Ammon's horn (tissue), 1 donor: ENCODE results near the gene CAMK4.
A peak's percentile ranks its signal among the peaks of the same experiment; 100 is the strongest.

Experiments used
- DNase-seq: peaks from one replicate; pipeline ENCODE4 v3.0.0-alpha.2; 2016; ENCODE audit warnings: low spot score

CAMK4 gene

DNA sequence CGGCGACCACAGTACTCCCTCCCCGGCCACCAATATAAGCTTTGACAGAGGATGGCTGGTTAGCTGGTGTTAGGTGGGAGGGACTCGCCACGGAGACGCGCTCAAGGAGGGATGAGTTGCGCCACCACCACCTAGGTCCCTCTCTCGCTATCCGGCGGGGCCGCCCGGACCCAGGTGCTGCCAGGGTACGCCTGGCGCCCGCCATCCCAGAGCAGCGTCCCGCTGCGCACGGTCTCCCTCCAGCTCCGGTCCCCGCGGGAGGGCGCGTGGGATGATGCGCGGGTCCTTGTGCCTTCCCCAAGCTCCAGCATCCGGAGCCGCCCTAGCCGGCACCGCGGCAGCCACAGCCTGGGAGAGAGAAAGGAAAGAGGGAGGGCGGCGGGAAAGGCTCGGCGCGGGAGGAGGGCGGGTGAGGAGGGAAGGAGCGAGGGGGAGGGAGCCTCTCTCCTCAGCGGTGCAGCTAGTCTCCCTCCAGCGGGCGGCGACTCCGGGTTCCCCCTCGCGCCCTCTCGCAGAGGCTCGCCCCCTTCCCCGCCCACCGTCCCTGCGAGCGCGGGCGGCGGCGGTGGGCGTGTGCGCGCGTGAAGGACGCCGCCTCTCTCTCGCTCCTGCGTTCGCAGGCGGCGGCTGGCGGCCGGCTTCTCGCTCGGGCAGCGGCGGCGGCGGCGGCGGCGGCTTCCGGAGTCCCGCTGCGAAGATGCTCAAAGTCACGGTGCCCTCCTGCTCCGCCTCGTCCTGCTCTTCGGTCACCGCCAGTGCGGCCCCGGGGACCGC, at the start of gene CAMK4:
Gene CAMK4, plus strand, starts transcription at position 598 of the 774 bp plus-strand sequence. Its CDS starts 100 bp downstream, at position 698.
- DNase-seq = peak; percentile 82

- no peak for DNase-seq
Measured at GRCh38 chr5:111183064-111183463, 41.1 kb upstream of the CAMK4 start.

DNA sequence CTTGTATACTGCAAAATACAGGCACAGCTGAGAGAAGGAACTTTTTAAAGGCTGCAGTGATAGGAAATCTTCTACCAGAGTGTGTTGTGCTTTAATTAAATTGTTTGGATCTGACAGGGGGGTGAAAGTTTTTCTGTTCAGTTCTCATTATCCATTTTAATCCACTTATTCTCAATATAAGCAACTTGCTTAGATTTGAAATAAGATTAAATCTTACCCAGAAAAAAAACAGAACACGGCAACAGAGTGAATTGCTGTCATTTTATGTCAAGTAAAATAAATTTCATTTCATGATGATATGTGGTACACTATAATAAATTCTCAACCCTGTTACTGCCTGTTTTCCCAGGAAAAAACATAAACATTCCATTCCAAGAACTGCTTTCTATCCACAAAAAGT, 37.1 kb upstream of the CAMK4 start:
- no peak for DNase-seq

DNA sequence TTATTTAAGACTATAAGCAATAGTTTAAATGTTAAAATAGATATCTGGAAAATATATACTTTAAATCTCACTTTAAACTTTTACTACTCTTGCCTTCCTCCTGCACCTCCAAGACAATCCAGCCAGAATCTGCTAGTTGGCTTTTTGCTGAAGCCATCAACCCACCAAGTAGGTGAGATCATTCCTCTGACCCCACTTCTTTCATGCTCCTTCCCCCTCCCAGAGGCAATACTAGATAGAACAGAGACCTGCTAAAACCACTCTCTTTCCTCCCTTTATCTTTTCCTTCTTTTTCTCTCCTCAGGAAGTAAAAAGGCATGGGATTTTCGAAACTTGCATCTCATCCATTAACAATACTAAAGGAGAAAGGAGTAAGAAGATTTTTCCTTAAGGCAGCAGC, 30.1 kb upstream of the CAMK4 start:
- no peak for DNase-seq

GRCh38 chr5:111194925-111195324, 29.3 kb upstream of the CAMK4 start:
- DNase-seq = no peak

- peak; percentile 12 for DNase-seq
Measured at GRCh38 chr5:111197523-111197922, 26.7 kb upstream of the CAMK4 start.

- DNase-seq = peak; percentile 32
Measured at GRCh38 chr5:111198281-111198966, 25.8 kb upstream of the CAMK4 start.

DNA sequence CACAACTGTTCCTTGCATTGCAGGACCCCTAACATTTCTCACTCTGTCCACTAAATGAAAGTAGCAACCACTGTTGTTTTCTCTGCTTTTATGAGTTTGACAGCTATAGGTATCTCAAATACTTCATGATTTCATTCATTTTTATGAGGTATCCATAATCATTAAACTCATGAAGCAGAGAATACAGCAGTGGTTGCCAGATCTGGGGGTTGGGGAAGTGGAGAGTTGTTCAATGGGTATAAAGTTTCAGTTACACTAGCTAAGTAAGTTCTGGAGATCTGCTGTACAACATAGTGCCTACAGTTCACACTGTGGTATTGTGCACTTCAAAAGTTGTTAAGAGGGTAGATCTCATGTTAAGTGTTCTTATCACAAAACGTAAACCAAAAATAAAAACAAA, 23.4 kb upstream of the CAMK4 start:
- DNase-seq = no peak

- no peak for DNase-seq
Measured at GRCh38 chr5:111201705-111202104, 22.5 kb upstream of the CAMK4 start.

GRCh38 chr5:111211341-111211740, 12.8 kb upstream of the CAMK4 start:
- DNase-seq = no peak

- DNase-seq = no peak
Measured at GRCh38 chr5:111214052-111214742, 10.0 kb upstream of the CAMK4 start.

DNA sequence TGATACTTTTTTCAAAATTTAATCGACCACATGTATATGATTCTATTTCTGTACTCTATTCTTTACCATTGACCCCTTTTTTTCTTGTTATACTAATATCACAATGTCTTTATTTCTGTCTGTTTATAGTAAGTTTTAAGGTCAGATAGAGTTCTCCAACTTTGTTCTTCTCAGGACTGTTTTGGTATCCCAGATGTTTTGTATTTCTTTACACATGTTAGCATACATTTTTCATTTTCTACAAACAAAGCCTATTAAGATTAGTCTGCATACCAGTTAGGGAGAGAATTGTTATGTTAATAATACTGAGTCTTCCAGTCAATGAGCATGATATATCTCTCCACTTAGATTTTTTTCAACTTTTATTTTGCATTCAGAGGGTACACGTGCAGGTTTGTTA, 8.2 kb upstream of the CAMK4 start:
- DNase-seq = no peak

DNA sequence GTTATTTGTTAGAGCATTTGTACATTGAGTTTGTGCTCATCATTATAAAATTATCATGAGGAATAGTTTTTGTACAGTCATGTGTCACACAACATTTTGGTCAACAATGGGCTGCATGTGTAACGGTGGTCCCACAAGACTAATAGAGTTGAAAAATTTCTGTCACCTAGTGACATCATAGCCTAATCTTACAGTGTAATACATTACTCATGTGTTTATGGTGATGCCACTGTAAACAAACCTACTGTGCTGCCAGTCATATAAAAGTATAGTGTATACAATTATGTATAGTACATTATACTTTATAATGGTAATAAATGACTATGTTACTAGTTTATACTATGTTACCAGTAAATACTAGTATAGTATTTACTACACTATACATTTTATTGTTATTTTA, 3.0 kb upstream of the CAMK4 start:
- DNase-seq = no peak

DNA sequence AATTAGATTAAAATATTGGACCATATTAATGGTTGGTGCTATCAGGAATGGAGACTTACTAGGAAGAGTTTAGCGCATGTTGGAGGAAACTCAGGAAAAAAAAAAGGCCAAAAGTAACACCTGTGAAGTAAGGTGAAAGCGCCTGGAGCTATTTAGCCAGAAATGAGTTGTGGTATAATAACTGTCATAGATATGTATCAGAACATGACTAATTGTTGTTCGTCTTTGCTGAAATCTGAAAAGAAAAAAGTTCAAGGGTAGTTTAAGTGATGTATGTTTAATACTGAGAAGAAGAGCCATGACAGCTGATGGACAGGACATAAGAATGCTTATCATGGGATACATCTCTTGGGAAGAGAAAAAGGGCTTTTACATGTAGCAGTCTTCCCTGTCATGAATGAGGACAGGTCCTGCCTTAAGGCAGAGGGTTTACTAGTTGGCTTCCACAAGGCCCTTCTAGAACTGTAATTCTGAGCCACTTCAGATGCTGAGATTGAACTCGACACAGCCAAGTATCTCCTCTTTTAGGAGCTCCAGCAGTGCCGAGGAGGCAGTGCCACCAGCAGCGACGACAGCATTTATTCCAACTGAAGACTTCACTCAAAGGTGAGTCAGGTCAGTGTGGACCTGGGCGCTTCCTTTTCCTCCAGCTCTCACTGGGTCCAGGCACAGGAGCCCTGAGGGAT, 940 bp upstream of the CAMK4 start:
- no peak for DNase-seq

DNA sequence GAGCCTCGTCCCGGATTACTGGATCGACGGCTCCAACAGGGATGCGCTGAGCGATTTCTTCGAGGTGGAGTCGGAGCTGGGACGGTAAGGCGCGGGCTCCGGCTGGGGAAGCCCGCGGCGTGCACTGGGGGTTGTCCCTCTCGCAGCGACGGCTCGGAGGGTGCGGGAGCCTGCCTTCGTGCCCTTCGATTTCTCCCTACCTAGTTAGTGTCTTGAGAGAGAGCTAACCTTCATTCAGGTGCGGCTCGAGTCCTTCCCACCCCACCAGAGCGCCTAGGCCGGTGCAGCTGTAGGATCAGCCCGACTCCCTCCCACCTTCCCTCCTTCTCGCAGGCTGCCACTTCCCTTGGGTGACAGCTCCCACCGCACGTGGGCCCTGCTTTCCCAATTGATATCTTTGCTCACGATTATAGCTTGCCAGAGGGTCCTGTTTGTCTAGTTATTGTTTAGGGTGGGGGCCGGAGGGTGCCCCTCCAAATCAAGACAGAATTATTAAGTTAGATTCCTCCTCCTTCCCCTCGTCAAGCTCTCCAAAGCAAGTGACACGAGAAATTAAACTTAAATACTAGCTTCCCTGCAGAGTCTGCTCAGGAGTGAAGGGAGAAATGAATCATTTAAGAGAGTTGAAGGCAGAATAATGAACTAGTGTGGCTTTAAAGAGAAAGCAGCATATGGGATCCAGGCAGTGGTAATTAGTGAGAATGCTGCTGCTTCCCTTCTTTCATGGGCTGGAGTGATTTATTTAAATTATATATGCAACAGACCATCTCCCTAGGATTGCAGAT, 569 bp downstream of the CAMK4 start:
- peak; percentile 35 for DNase-seq

DNA sequence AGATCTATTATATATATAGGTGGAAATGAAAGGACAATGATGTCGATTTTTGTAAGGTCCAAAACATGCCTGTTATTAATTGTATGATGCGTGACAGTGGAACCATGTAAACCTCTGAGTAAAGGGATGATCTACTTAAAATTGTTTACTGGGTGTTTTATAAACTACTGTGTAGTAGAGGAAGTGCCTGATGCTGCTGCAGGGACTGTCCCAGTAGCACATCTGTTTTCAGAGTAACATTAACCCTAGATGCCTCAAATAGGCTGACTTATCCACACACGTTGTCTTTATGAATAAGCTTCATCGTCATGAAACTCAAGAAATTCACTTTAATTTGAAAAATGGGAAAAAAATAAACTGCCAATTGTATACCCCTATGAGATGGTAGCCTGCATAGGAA, 1.7 kb downstream of the CAMK4 start:
- DNase-seq = no peak

DNA sequence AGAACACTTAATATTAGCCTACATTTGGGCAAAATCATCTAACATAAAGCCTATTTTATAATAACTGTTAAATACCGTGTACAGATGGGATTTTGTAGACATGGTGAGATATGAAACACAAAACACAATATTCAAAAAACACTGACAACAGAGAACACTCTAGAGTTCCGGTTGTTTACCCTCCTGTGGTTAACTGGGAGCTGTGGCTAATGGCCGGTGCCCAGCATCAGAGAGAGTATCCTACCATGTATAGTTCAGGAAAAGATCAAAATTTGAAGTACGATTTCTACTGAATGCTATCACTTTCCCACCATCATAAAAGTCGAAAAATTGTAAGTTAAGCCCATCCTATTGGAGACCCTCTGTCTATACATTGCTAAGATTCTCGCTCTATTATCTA, 2.4 kb downstream of the CAMK4 start:
- no peak for DNase-seq

GRCh38 chr5:111227226-111227782, 3.1 kb downstream of the CAMK4 start:
- DNase-seq = no peak

- peak; percentile 42 for DNase-seq
Measured at GRCh38 chr5:111227801-111228200, 3.6 kb downstream of the CAMK4 start.

GRCh38 chr5:111228520-111229220, 4.5 kb downstream of the CAMK4 start:
- no peak for DNase-seq
